Upper lobe of right lung (tissue), 1 donor: ENCODE measurements around the gene PPME1. TPM values are rescaled to one million over a fixed set of nuclear protein-coding genes. Genes with fewer than 3 reads are reported as not detected.
A peak's percentile ranks its signal among the peaks of the same experiment; 100 is the strongest.

Source experiments
- ATAC-seq: fragments of 200-7000 bp; cut with Tn5 transposase; one replicate; pipeline ENCODE4 v1.9.1; 2020; ENCODE audit warnings: mild to moderate bottlenecking, moderate library complexity
- DNase-seq: peaks from one replicate; pipeline ENCODE4 v3.0.0-alpha.2; 2020
- H3K27ac ChIP-seq: fragments of 200-600 bp; one replicate; pipeline ENCODE4 v1.8.0; 2022
- H3K27me3 ChIP-seq: fragments of 200-600 bp; one replicate; pipeline ENCODE4 v1.8.0; 2022; ENCODE audit warnings: mild to moderate bottlenecking
- H3K36me3 ChIP-seq: fragments of 200-600 bp; one replicate; pipeline ENCODE4 v1.8.0; 2022
- H3K4me1 ChIP-seq: fragments of 200-600 bp; one replicate; pipeline ENCODE4 v1.8.0; 2022
- H3K4me3 ChIP-seq: fragments of 200-600 bp; one replicate; pipeline ENCODE4 v1.8.0; 2022; ENCODE audit warnings: mild to moderate bottlenecking
- H3K9me3 ChIP-seq: fragments of 200-600 bp; one replicate; pipeline ENCODE4 v1.8.0; 2022
- intact Hi-C: fragments of 100-400 bp; cut with DNase I; formaldehyde crosslinking; loops from one replicate; pipeline ENCODE4 v1.11.0; 2022
- total RNA-seq: library from RNA; stranded (reverse); fragmentation: NEBNext Ultra II Directional; extraction: Animal tissue kit (Norgen Biotek cat#: 25700); gene quantifications from one replicate; pipeline ENCODE4 v1.2.1, GENCODE V29; 2021
- TF ChIP-seq, protein P1 (sequence below): fragments of 200-600 bp; IDR thresholded peaks from one replicate; pipeline ENCODE4 v1.8.0; 2022; ENCODE audit warnings: antibody characterized with exemption
- donor health status: DM: no; HTN: yes; CAD: no; lungs with severe emphysema.

The PPME1 gene
- total RNA-seq, 1 donor from 2014 or later: 32.0 TPM

- ATAC-seq (no peak), DNase-seq (no peak)
- Histone ChIP-seq H3K4me3 (no peak overlapping the region), H3K9me3 (no peaks in the 10 kb centered on the region), H3K27me3 (no peaks in the 10 kb centered on the region), H3K27ac (no peak overlapping the region), H3K4me1 (peaks cover 27% of the 10 kb centered on the region), H3K36me3 (peaks cover 39% of the 10 kb centered on the region)
- intact Hi-C loops: no loop called here
- TF ChIP-seq, protein P1, sequence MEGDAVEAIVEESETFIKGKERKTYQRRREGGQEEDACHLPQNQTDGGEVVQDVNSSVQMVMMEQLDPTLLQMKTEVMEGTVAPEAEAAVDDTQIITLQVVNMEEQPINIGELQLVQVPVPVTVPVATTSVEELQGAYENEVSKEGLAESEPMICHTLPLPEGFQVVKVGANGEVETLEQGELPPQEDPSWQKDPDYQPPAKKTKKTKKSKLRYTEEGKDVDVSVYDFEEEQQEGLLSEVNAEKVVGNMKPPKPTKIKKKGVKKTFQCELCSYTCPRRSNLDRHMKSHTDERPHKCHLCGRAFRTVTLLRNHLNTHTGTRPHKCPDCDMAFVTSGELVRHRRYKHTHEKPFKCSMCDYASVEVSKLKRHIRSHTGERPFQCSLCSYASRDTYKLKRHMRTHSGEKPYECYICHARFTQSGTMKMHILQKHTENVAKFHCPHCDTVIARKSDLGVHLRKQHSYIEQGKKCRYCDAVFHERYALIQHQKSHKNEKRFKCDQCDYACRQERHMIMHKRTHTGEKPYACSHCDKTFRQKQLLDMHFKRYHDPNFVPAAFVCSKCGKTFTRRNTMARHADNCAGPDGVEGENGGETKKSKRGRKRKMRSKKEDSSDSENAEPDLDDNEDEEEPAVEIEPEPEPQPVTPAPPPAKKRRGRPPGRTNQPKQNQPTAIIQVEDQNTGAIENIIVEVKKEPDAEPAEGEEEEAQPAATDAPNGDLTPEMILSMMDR: no peak
These were observed 2.3 kb upstream of the PPME1 start for GRCh38 chr11:74168838-74169237.

GRCh38 chr11:74169738-74170458 lies 1.2 kb upstream of the PPME1 start:
- Histone ChIP-seq H3K36me3 (peaks cover 28% of the 10 kb centered on the region), H3K4me3 (peak overlapping the region; percentile 88), H3K4me1 (peaks cover 27% of the 10 kb centered on the region), H3K27me3 (no peaks in the 10 kb centered on the region), H3K9me3 (no peaks in the 10 kb centered on the region), H3K27ac (peak overlapping the region; percentile 91)
- intact Hi-C loops: no loop called here
- ATAC-seq (no peak), DNase-seq (no peak)
- TF ChIP-seq, protein P1: no peak

DNA sequence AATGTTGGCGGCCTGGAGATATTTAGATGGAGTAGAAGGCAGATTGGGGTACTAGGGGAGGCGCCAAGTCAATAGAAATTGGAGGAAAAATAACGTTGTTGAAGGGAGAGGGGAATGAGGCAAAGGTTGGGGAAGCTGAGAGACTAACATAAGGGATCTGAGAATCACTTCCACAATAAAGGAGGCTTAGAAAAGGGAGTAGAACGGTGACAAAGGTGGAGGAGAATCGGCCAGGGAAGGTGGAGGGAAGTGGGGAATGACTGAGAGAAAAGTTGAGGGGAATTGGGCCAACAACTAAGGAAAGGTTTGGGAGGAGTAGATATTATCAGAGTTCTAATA lies 510 bp downstream of the PPME1 start:
- intact Hi-C loops: no loop called here
- no peak for ATAC-seq
- TF ChIP-seq, protein P1: no peak
- no peak for DNase-seq
- H3K4me1 ChIP-seq: peaks cover 27% of the 10 kb centered on the region
- H3K9me3 ChIP-seq: no peaks in the 10 kb centered on the region
- no peaks in the 10 kb centered on the region for H3K27me3 ChIP-seq
- H3K27ac ChIP-seq: peak overlapping the region; percentile 91
- peak overlapping the region; percentile 88 for H3K4me3 ChIP-seq
- peaks cover 16% of the 10 kb centered on the region for H3K36me3 ChIP-seq

DNA sequence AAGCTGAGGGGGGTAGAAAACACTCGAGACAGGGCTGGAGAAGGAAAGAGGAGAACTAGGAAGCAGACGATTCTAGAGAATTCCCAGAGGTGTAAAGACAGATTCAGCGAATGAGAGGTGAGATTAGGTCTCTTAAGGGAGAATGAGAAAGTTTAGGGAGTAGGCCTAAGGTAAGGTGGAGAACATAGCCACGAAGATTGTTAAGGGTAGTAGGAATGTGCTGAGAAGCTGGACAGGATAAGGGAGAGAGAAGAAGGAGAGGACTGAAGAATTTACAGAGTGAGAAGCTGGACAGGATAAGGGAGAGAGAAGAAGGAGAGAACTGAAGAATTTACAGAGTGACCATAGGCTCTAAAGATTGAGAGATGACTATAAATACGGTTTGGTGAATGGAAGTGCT lies 908 bp downstream of the PPME1 start:
- peaks cover 12% of the 10 kb centered on the region for H3K36me3 ChIP-seq
- peak overlapping the region; percentile 88 for H3K4me3 ChIP-seq
- no peaks in the 10 kb centered on the region for H3K9me3 ChIP-seq
- TF ChIP-seq, protein P1: no peak
- DNase-seq (no peak), ATAC-seq (no peak)
- peaks cover 27% of the 10 kb centered on the region for H3K4me1 ChIP-seq
- H3K27me3 ChIP-seq: no peaks in the 10 kb centered on the region
- intact Hi-C loops: no loop called here
- peak overlapping the region; percentile 91 for H3K27ac ChIP-seq

DNA sequence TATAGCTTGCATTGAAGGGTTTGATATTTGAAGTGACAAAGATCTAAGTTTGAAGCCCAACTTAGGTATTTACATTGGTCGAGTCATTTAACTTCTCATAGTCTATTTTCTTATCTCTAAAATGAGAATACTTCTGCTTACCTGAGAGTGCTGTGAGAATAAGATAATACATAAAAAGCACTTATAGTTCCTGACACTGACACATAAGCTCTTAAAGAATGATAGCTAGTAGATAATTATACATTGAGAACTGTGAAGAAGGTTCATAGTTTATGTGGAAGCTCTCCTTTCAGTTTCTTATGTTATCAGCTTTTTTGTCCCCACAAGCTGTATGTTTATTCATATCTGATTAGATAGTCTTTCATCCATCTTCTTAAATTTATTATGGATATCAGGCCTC lies 4.8 kb downstream of the PPME1 start:
- Histone ChIP-seq H3K27ac (no peak overlapping the region), H3K27me3 (no peaks in the 10 kb centered on the region), H3K9me3 (no peaks in the 10 kb centered on the region), H3K4me3 (no peak overlapping the region), H3K36me3 (no peaks in the 10 kb centered on the region), H3K4me1 (peaks cover 14% of the 10 kb centered on the region)
- no peak for ATAC-seq
- intact Hi-C loops: no loop called here
- TF ChIP-seq, protein P1: no peak
- no peak for DNase-seq
